CD4-positive, alpha-beta memory T cell (primary cell): Measurements from ENCODE around the gene GBE1. TPM values are rescaled to one million over a fixed set of nuclear protein-coding genes. Genes with fewer than 3 reads are reported as not detected.

Source experiments
- CTCF ChIA-PET: fragments of 350-600 bp; sonication (Branson Sonifier 250); formaldehyde crosslinking; loops from one replicate; lab custom pipeline; 2021; ENCODE audit warnings: inconsistent platforms; ENCODE audit not compliant: partially characterized antibody; lab: Charles Lee
- POLR2A ChIA-PET: fragments of 350-600 bp; sonication (Branson Sonifier 250); formaldehyde crosslinking; loops from one replicate; lab custom pipeline; 2021; ENCODE audit not compliant: partially characterized antibody; lab: Charles Lee
- DNase-seq, 5 donors: peaks; one replicate each; pipeline versions ENCODE4 v3.0.0 to v3.0.0-alpha.2; 2020 to 2022; ENCODE audit warnings: mixed read lengths in 1 of 5
- H3K27ac ChIP-seq: one replicate; pipeline ENCODE4 v1.7.0; 2013; ENCODE audit warnings: low read depth, low read length
- H3K27me3 ChIP-seq: 2 replicates; pipeline ENCODE4 v1.7.0; 2013; ENCODE audit warnings: mild to moderate bottlenecking, low read length, moderate library complexity; ENCODE audit not compliant: insufficient read depth
- H3K36me3 ChIP-seq: 2 replicates; pipeline ENCODE4 v1.7.0; 2013; ENCODE audit warnings: mild to moderate bottlenecking, low read length, moderate library complexity; ENCODE audit not compliant: insufficient read depth
- H3K4me1 ChIP-seq: 2 replicates; pipeline ENCODE4 v1.7.0; 2013; ENCODE audit warnings: mild to moderate bottlenecking, low read length, moderate library complexity; ENCODE audit not compliant: insufficient read depth
- H3K4me3 ChIP-seq, 2 donors: one replicate each; pipeline ENCODE4 v1.7.0; 2013; ENCODE audit warnings: low read length in 2 of 2, mild to moderate bottlenecking in 1 of 2
- H3K9me3 ChIP-seq, 2 donors: one replicate each; pipeline ENCODE4 v1.7.0; 2013; ENCODE audit warnings: low read length in 2 of 2, control low read depth in 1 of 2; ENCODE audit not compliant: control insufficient read depth in 1 of 2
- H3K27ac Mint-ChIP-seq, 7 donors: one replicate each; pipeline ENCODE4 v1.8.0; 2020 to 2021; ENCODE audit warnings: mixed read lengths in 7 of 7, mild to moderate bottlenecking in 6 of 7, inconsistent platforms in 3 of 7, moderate library complexity in 3 of 7
- H3K27me3 Mint-ChIP-seq, 2 donors: one replicate each; pipeline ENCODE4 v1.8.0; 2020 to 2021; ENCODE audit warnings: mixed read lengths in 2 of 2
- H3K36me3 Mint-ChIP-seq, 2 donors: one replicate each; pipeline ENCODE4 v1.8.0; 2020 to 2021; ENCODE audit warnings: mixed read lengths in 2 of 2, inconsistent platforms in 1 of 2, mild to moderate bottlenecking in 1 of 2
- H3K4me1 Mint-ChIP-seq, 4 donors: one replicate each; pipeline ENCODE4 v1.8.0; 2020 to 2021; ENCODE audit warnings: mixed read lengths in 4 of 4, mild to moderate bottlenecking in 1 of 4
- H3K4me3 Mint-ChIP-seq, 8 donors: one replicate each; pipeline ENCODE4 v1.8.0; 2020 to 2021; ENCODE audit warnings: mixed read lengths in 8 of 8, mild to moderate bottlenecking in 7 of 8, moderate library complexity in 6 of 8, inconsistent platforms in 3 of 8
- H3K9me3 Mint-ChIP-seq, 8 donors: one replicate each; pipeline ENCODE4 v1.8.0; 2020 to 2021; ENCODE audit warnings: mixed read lengths in 8 of 8, mild to moderate bottlenecking in 5 of 8, inconsistent platforms in 3 of 8, moderate library complexity in 1 of 8
- intact Hi-C: fragments of 100-400 bp; cut with micrococcal nuclease; formaldehyde crosslinking; loops from one replicate; pipeline ENCODE4 v1.15.1; 2023
- polyA plus RNA-seq, 2 donors: library from polyadenylated mRNA; unstranded; fragments of 300-500 nt; fragmentation: Illumina TruSeq; gene quantifications; one replicate each; pipeline ENCODE4 v1.2.3, GENCODE V29; 2021
- total RNA-seq, 2 experiments: library from RNA; stranded (reverse); gene quantifications; one replicate each; pipeline ENCODE4 v1.2.3, GENCODE V29; 2021

The GBE1 gene
- total and polyA plus RNA-seq, 4 experiments from 2014 or later = 9.3 to 16.6 (median 11.0) TPM

GRCh38 chr3:81726735-81727134 lies 34.7 kb downstream of the GBE1 start:
- ChIA-PET CTCF (no interaction called here), POLR2A (no interaction called here)
- peaks cover 0 to 3% of the 10 kb centered on the region in 2 donors for H3K36me3 Mint-ChIP-seq
- Histone ChIP-seq H3K9me3 (no peaks in the 10 kb centered on the region), H3K4me1 (no peaks in the 10 kb centered on the region), H3K27me3 (no peaks in the 10 kb centered on the region), H3K36me3 (no peaks in the 10 kb centered on the region), H3K27ac (no peak overlapping the region), H3K4me3 (no peak overlapping the region)
- no peak overlapping the region for H3K4me3 Mint-ChIP-seq
- H3K4me1 Mint-ChIP-seq = peaks cover 0 to 4% (median 1%) of the 10 kb centered on the region in 4 donors
- H3K27me3 Mint-ChIP-seq = no peaks in the 10 kb centered on the region
- H3K9me3 Mint-ChIP-seq = no peaks in the 10 kb centered on the region
- intact Hi-C loops = no loop called here
- DNase-seq = no peak
- H3K27ac Mint-ChIP-seq = no peak overlapping the region

- intact Hi-C loops = no loop called here
- Histone ChIP-seq H3K4me3 (no peak overlapping the region), H3K9me3 (no peaks in the 10 kb centered on the region), H3K36me3 (no peaks in the 10 kb centered on the region), H3K27ac (no peak overlapping the region), H3K27me3 (no peaks in the 10 kb centered on the region), H3K4me1 (no peaks in the 10 kb centered on the region)
- no peak for DNase-seq
- Mint-ChIP-seq H3K27me3 (no peaks in the 10 kb centered on the region), H3K4me3 (no peak overlapping the region), H3K27ac (no peak overlapping the region), H3K9me3 (no peaks in the 10 kb centered on the region), H3K36me3 (no peaks in the 10 kb centered on the region), H3K4me1 (peaks cover 0 to 4% (median 1%) of the 10 kb centered on the region in 4 donors)
- ChIA-PET CTCF (no interaction called here), POLR2A (no interaction called here)
Measured at GRCh38 chr3:81726132-81726531, 35.3 kb downstream of the GBE1 start.

GRCh38 chr3:81723732-81724313 lies 37.6 kb downstream of the GBE1 start:
- Mint-ChIP-seq H3K27ac (no peak overlapping the region), H3K4me1 (peaks cover 0 to 4% (median 1%) of the 10 kb centered on the region in 4 donors), H3K36me3 (no peaks in the 10 kb centered on the region), H3K9me3 (no peaks in the 10 kb centered on the region), H3K27me3 (no peaks in the 10 kb centered on the region), H3K4me3 (no peak overlapping the region)
- H3K4me3 ChIP-seq = no peak overlapping the region
- DNase-seq = no peak
- H3K27me3 ChIP-seq = no peaks in the 10 kb centered on the region
- intact Hi-C loops = no loop called here
- no peaks in the 10 kb centered on the region for H3K4me1 ChIP-seq
- POLR2A ChIA-PET = no interaction called here
- CTCF ChIA-PET = no interaction called here
- H3K36me3 ChIP-seq = no peaks in the 10 kb centered on the region
- no peaks in the 10 kb centered on the region for H3K9me3 ChIP-seq
- H3K27ac ChIP-seq = no peak overlapping the region

- Histone ChIP-seq H3K4me3 (no peak overlapping the region), H3K27me3 (no peaks in the 10 kb centered on the region), H3K27ac (no peak overlapping the region), H3K9me3 (no peaks in the 10 kb centered on the region), H3K4me1 (no peaks in the 10 kb centered on the region), H3K36me3 (no peaks in the 10 kb centered on the region)
- intact Hi-C loops = no loop called here
- ChIA-PET POLR2A (no interaction called here), CTCF (no interaction called here)
- no peak overlapping the region for H3K4me3 Mint-ChIP-seq
- peaks cover 0 to 2% (median 0%) of the 10 kb centered on the region in 8 donors for H3K9me3 Mint-ChIP-seq
- no peaks in the 10 kb centered on the region for H3K36me3 Mint-ChIP-seq
- DNase-seq = no peak
- H3K4me1 Mint-ChIP-seq = no peaks in the 10 kb centered on the region
- no peak overlapping the region for H3K27ac Mint-ChIP-seq
- no peaks in the 10 kb centered on the region for H3K27me3 Mint-ChIP-seq
Measured at GRCh38 chr3:81718311-81718710, 43.1 kb downstream of the GBE1 start.

GRCh38 chr3:81716870-81717509 lies 44.5 kb downstream of the GBE1 start:
- no peak overlapping the region for H3K27ac Mint-ChIP-seq
- H3K4me1 ChIP-seq = no peaks in the 10 kb centered on the region
- ChIA-PET CTCF (no interaction called here), POLR2A (no interaction called here)
- DNase-seq = no peak
- H3K27ac ChIP-seq = no peak overlapping the region
- no peaks in the 10 kb centered on the region for H3K36me3 Mint-ChIP-seq
- H3K36me3 ChIP-seq = no peaks in the 10 kb centered on the region
- no peak overlapping the region for H3K4me3 ChIP-seq
- intact Hi-C loops = no loop called here
- H3K4me1 Mint-ChIP-seq = no peaks in the 10 kb centered on the region
- peaks cover 0 to 5% (median 0%) of the 10 kb centered on the region in 8 donors for H3K9me3 Mint-ChIP-seq
- no peaks in the 10 kb centered on the region for H3K27me3 Mint-ChIP-seq
- H3K27me3 ChIP-seq = no peaks in the 10 kb centered on the region
- H3K4me3 Mint-ChIP-seq = no peak overlapping the region
- no peaks in the 10 kb centered on the region for H3K9me3 ChIP-seq

- no peaks in the 10 kb centered on the region for H3K27me3 Mint-ChIP-seq
- Histone ChIP-seq H3K9me3 (no peaks in the 10 kb centered on the region), H3K27ac (no peak overlapping the region), H3K4me1 (no peaks in the 10 kb centered on the region), H3K36me3 (no peaks in the 10 kb centered on the region), H3K4me3 (no peak overlapping the region), H3K27me3 (no peaks in the 10 kb centered on the region)
- no peaks in the 10 kb centered on the region for H3K36me3 Mint-ChIP-seq
- POLR2A ChIA-PET = no interaction called here
- H3K9me3 Mint-ChIP-seq = peaks cover 0 to 5% (median 0%) of the 10 kb centered on the region in 8 donors
- H3K4me1 Mint-ChIP-seq = no peaks in the 10 kb centered on the region
- no peak overlapping the region for H3K4me3 Mint-ChIP-seq
- CTCF ChIA-PET = no interaction called here
- intact Hi-C loops = no loop called here
- no peak overlapping the region for H3K27ac Mint-ChIP-seq
- no peak for DNase-seq
Measured at GRCh38 chr3:81713031-81713430, 48.4 kb downstream of the GBE1 start.

- Histone ChIP-seq H3K9me3 (no peaks in the 10 kb centered on the region), H3K4me3 (no peak overlapping the region), H3K36me3 (no peaks in the 10 kb centered on the region), H3K4me1 (no peaks in the 10 kb centered on the region), H3K27me3 (no peaks in the 10 kb centered on the region), H3K27ac (no peak overlapping the region)
- Mint-ChIP-seq H3K27me3 (no peaks in the 10 kb centered on the region), H3K4me1 (no peaks in the 10 kb centered on the region), H3K4me3 (no peak overlapping the region), H3K27ac (no peak overlapping the region), H3K9me3 (peaks cover 0 to 2% (median 0%) of the 10 kb centered on the region in 8 donors), H3K36me3 (no peaks in the 10 kb centered on the region)
- ChIA-PET POLR2A (no interaction called here), CTCF (no interaction called here)
- intact Hi-C loops = no loop called here
- no peak for DNase-seq
Measured at GRCh38 chr3:81709606-81710005, 51.8 kb downstream of the GBE1 start.
